Muscle of leg (tissue), 11 donors: ENCODE data around the gene DYNC1I1. TPM values are rescaled to one million over a fixed set of nuclear protein-coding genes. Genes with fewer than 3 reads are reported as not detected.
A peak's percentile ranks its signal among the peaks of the same experiment; 100 is the strongest.

ENCODE experiments used
- DNase-seq: peaks from one replicate; pipeline ENCODE4 v3.0.0; 2013
- H3K27ac ChIP-seq: one replicate; pipeline ENCODE4 v1.5.1; 2013; ENCODE audit warnings: mild to moderate bottlenecking, low read length, control low read depth
- H3K27me3 ChIP-seq: one replicate; pipeline ENCODE4 v1.6.1; 2013; ENCODE audit warnings: low read length; ENCODE audit not compliant: control insufficient read depth, insufficient read depth
- H3K36me3 ChIP-seq: one replicate; pipeline ENCODE4 v1.6.1; 2013; ENCODE audit warnings: low read length; ENCODE audit not compliant: control insufficient read depth, insufficient read depth
- H3K4me1 ChIP-seq: one replicate; pipeline ENCODE4 v1.6.1; 2013; ENCODE audit warnings: low read length; ENCODE audit not compliant: control insufficient read depth, insufficient read depth
- H3K4me3 ChIP-seq: one replicate; pipeline ENCODE4 v1.5.1; 2013; ENCODE audit warnings: low read length, control low read depth
- H3K9me3 ChIP-seq: replicated peaks from 2 replicates; pipeline ENCODE4 v1.6.1; 2013; ENCODE audit warnings: low read depth, low read length; ENCODE audit not compliant: control insufficient read depth
- WGBS: methylation state at CpG from one replicate; pipeline ENCODE4 v1.1.5; 2013; ENCODE audit warnings: missing lambda C conversion rate; ENCODE audit not compliant: insufficient coverage; 5-methylcytosine and 5-hydroxymethylcytosine counted together
- polyA plus RNA-seq, 8 donors: library from polyadenylated mRNA; unstranded; fragments of 120-200 nt; gene quantifications; one replicate each; pipeline versions ENCODE4 v1.2.1 to v1.2.3, GENCODE V29; 2013; ENCODE audit warnings: inconsistent platforms in 1 of 8, low replicate concordance in 1 of 8; ENCODE audit not compliant: insufficient read length in 8 of 8, insufficient read depth in 1 of 8
- total RNA-seq: library from RNA; stranded (reverse); fragments of 120-200 nt; gene quantifications from one replicate; pipeline ENCODE4 v1.2.4, GENCODE V29; 2013

DYNC1I1 gene
- total and polyA plus RNA-seq, 9 donors: 0.39 to 1.3 (median 1.0) TPM

GRCh38 chr7:96085953-96086352 lies 313.6 kb downstream of the DYNC1I1 start:
- Histone ChIP-seq H3K27me3 (no peaks in the 10 kb centered on the region), H3K4me1 (no peaks in the 10 kb centered on the region), H3K4me3 (no peak overlapping the region), H3K27ac (no peak overlapping the region), H3K9me3 (no peaks in the 10 kb centered on the region), H3K36me3 (no peaks in the 10 kb centered on the region)
- WGBS: no CpG with 5 or more reads among the region's 3 CpGs
- DNase-seq: no peak

GRCh38 chr7:96088579-96088978 lies 316.2 kb downstream of the DYNC1I1 start:
- DNase-seq: no peak
- H3K27ac ChIP-seq: no peak overlapping the region
- no CpG with 5 or more reads among the region's 5 CpGs for WGBS
- H3K27me3 ChIP-seq: no peaks in the 10 kb centered on the region
- no peak overlapping the region for H3K4me3 ChIP-seq
- no peaks in the 10 kb centered on the region for H3K36me3 ChIP-seq
- no peaks in the 10 kb centered on the region for H3K4me1 ChIP-seq
- H3K9me3 ChIP-seq: no peaks in the 10 kb centered on the region

GRCh38 chr7:96089511-96089910 lies 317.2 kb downstream of the DYNC1I1 start:
- no CpG with 5 or more reads among the region's 3 CpGs for WGBS
- no peak for DNase-seq
- Histone ChIP-seq H3K9me3 (no peaks in the 10 kb centered on the region), H3K4me1 (no peaks in the 10 kb centered on the region), H3K27ac (no peak overlapping the region), H3K36me3 (no peaks in the 10 kb centered on the region), H3K4me3 (no peak overlapping the region), H3K27me3 (no peaks in the 10 kb centered on the region)

- Histone ChIP-seq H3K36me3 (no peaks in the 10 kb centered on the region), H3K4me3 (no peak overlapping the region), H3K4me1 (no peaks in the 10 kb centered on the region), H3K9me3 (no peaks in the 10 kb centered on the region), H3K27ac (no peak overlapping the region), H3K27me3 (no peaks in the 10 kb centered on the region)
- no peak for DNase-seq
- no CpG with 5 or more reads among the region's 6 CpGs for WGBS
These were observed 318.4 kb downstream of the DYNC1I1 start for GRCh38 chr7:96090756-96091155.

- Histone ChIP-seq H3K36me3 (no peaks in the 10 kb centered on the region), H3K27me3 (no peaks in the 10 kb centered on the region), H3K4me3 (no peak overlapping the region), H3K9me3 (no peaks in the 10 kb centered on the region), H3K4me1 (no peaks in the 10 kb centered on the region), H3K27ac (no peak overlapping the region)
- 29% methylated on average over 1 of the region's 1 CpG for WGBS
- DNase-seq: peak; percentile 41
These were observed 321.1 kb downstream of the DYNC1I1 start for GRCh38 chr7:96093435-96093834.

GRCh38 chr7:96097835-96098234 lies 325.5 kb downstream of the DYNC1I1 start:
- Histone ChIP-seq H3K9me3 (no peaks in the 10 kb centered on the region), H3K27ac (no peak overlapping the region), H3K36me3 (no peaks in the 10 kb centered on the region), H3K4me1 (no peaks in the 10 kb centered on the region), H3K4me3 (no peak overlapping the region), H3K27me3 (no peaks in the 10 kb centered on the region)
- WGBS: no CpG with 5 or more reads among the region's 2 CpGs
- no peak for DNase-seq

- Histone ChIP-seq H3K4me1 (no peaks in the 10 kb centered on the region), H3K27ac (no peak overlapping the region), H3K36me3 (no peaks in the 10 kb centered on the region), H3K9me3 (no peaks in the 10 kb centered on the region), H3K27me3 (no peaks in the 10 kb centered on the region), H3K4me3 (no peak overlapping the region)
- WGBS: no CpG with 5 or more reads among the region's 1 CpG
- no peak for DNase-seq
These were observed 328.4 kb downstream of the DYNC1I1 start for GRCh38 chr7:96100737-96101136.

GRCh38 chr7:96102096-96102811 lies 329.9 kb downstream of the DYNC1I1 start:
- Histone ChIP-seq H3K4me3 (no peak overlapping the region), H3K27ac (no peak overlapping the region), H3K9me3 (no peaks in the 10 kb centered on the region), H3K36me3 (no peaks in the 10 kb centered on the region), H3K4me1 (no peaks in the 10 kb centered on the region), H3K27me3 (no peaks in the 10 kb centered on the region)
- no peak for DNase-seq

GRCh38 chr7:96104984-96105383 lies 332.6 kb downstream of the DYNC1I1 start:
- DNase-seq: no peak
- Histone ChIP-seq H3K27ac (no peak overlapping the region), H3K4me3 (no peak overlapping the region), H3K36me3 (no peaks in the 10 kb centered on the region), H3K27me3 (no peaks in the 10 kb centered on the region), H3K9me3 (no peaks in the 10 kb centered on the region), H3K4me1 (no peaks in the 10 kb centered on the region)

- H3K4me1 ChIP-seq: no peaks in the 10 kb centered on the region
- no peaks in the 10 kb centered on the region for H3K27me3 ChIP-seq
- no peaks in the 10 kb centered on the region for H3K36me3 ChIP-seq
- H3K9me3 ChIP-seq: no peaks in the 10 kb centered on the region
- DNase-seq: no peak
- H3K27ac ChIP-seq: no peak overlapping the region
- no peak overlapping the region for H3K4me3 ChIP-seq
These were observed 339.1 kb downstream of the DYNC1I1 start for GRCh38 chr7:96111405-96111804.

- no peak overlapping the region for H3K27ac ChIP-seq
- no peaks in the 10 kb centered on the region for H3K27me3 ChIP-seq
- H3K36me3 ChIP-seq: no peaks in the 10 kb centered on the region
- H3K4me1 ChIP-seq: no peaks in the 10 kb centered on the region
- WGBS: no CpG with 5 or more reads among the region's 7 CpGs
- no peak overlapping the region for H3K4me3 ChIP-seq
- no peaks in the 10 kb centered on the region for H3K9me3 ChIP-seq
- DNase-seq: no peak
These were observed 341.8 kb downstream of the DYNC1I1 start for GRCh38 chr7:96114190-96114589.
